Kidney (tissue), 14 donors: Measurements from ENCODE around the gene ARID3B. TPM values are rescaled to one million over a fixed set of nuclear protein-coding genes. Genes with fewer than 3 reads are reported as not detected.
A peak's percentile ranks its signal among the peaks of the same experiment; 100 is the strongest.
"Not testable (repeated sequence)": the region's sequence is repeated elsewhere in the genome, so short reads cannot be mapped to it uniquely, and the experiment has no call there.

Experiments
- DNase-seq, 5 donors: peaks; one replicate each; pipeline ENCODE4 v3.0.0-alpha.2; 2013 to 2020
- FAIRE-seq: peaks from 2 replicates; lab custom pipeline; 2012; peaks lifted over from hg19 to GRCh38; lab: Jason Lieb, UNC
- H3K27ac ChIP-seq, 2 donors: one replicate each; pipeline ENCODE4 v1.7.0; 2013; ENCODE audit warnings: low read depth in 2 of 2, low read length in 2 of 2, inconsistent platforms in 1 of 2
- H3K27me3 ChIP-seq: one replicate; pipeline ENCODE4 v1.7.1; 2013; ENCODE audit warnings: low read length, inconsistent platforms; ENCODE audit not compliant: control insufficient read depth, insufficient read depth
- H3K36me3 ChIP-seq, 3 donors: one replicate each; pipeline versions ENCODE4 v1.7.0 to v1.7.1; 2013; ENCODE audit warnings: low read length in 3 of 3, control low read depth in 1 of 3, inconsistent platforms in 1 of 3; ENCODE audit not compliant: insufficient read depth in 3 of 3, control insufficient read depth in 2 of 3
- H3K4me1 ChIP-seq, 3 donors: one replicate each; pipeline versions ENCODE4 v1.7.0 to v1.7.1; 2013; ENCODE audit warnings: low read length in 3 of 3, inconsistent platforms in 1 of 3, low read depth in 1 of 3; ENCODE audit not compliant: control insufficient read depth in 2 of 3, insufficient read depth in 2 of 3
- H3K4me3 ChIP-seq, 3 donors: one replicate each; pipeline versions ENCODE4 v1.7.0 to v1.8.1; 2013; ENCODE audit warnings: low read length in 3 of 3, control low read depth in 1 of 3, inconsistent platforms in 1 of 3
- H3K9ac ChIP-seq, 3 donors: one replicate each; pipeline versions ENCODE4 v1.7.0 to v1.7.1; 2013; ENCODE audit warnings: low read length in 3 of 3, control low read depth in 1 of 3, inconsistent platforms in 1 of 3
- H3K9me3 ChIP-seq, 3 donors: one replicate each; pipeline versions ENCODE4 v1.7.0 to v1.7.1; 2013; ENCODE audit warnings: low read length in 3 of 3, control low read depth in 1 of 3, inconsistent platforms in 1 of 3; ENCODE audit not compliant: control insufficient read depth in 2 of 3, insufficient read depth in 1 of 3
- CTCF ChIP-seq: IDR thresholded peaks from 3 replicates; pipeline ENCODE4 v1.5.1; 2012; ENCODE audit warnings: mild to moderate bottlenecking, moderate library complexity, borderline replicate concordance; ENCODE audit not compliant: insufficient read depth; ENCODE audit errors: extremely low read depth
- intact Hi-C: fragments of 100-400 bp; cut with DNase I; formaldehyde crosslinking; loops from one replicate; pipeline ENCODE4 v1.11.1; 2022
- polyA plus RNA-seq: library from polyadenylated mRNA; stranded (reverse); fragments of 350-450 nt; fragmentation: Illumina TruSeq; extraction: RNeasy Lipid Tissue Mini Kit (QIAGEN cat#74804); gene quantifications from one replicate; pipeline ENCODE4 v1.2.3, GENCODE V29; 2014; ENCODE audit warnings: low read depth, low replicate concordance; ENCODE audit not compliant: insufficient read depth
- total RNA-seq: library from RNA; stranded (reverse); fragmentation: NEBNext Ultra II Directional; extraction: Animal tissue kit (Norgen Biotek cat#: 25700); gene quantifications from one replicate; pipeline ENCODE4 v1.2.1, GENCODE V29; 2021
- donor health status: control.
- donor health status: control.
- donor health status: control.
- donor health status: control.
- donor health status: control.
- donor health status: DM: yes; HTN: yes; CAD: no.
- donor health status: Normal renal cell carcinoma (clear cell type).

Gene ARID3B
- total and polyA plus RNA-seq, 2 donors from 2014 or later: 2.3 to 6.2 TPM

- H3K27ac ChIP-seq: no peak overlapping the region
- no peaks in the 10 kb centered on the region for H3K27me3 ChIP-seq
- H3K36me3 ChIP-seq: no peaks in the 10 kb centered on the region
- peaks cover 2 to 12% (median 4%) of the 10 kb centered on the region in 3 donors for H3K4me1 ChIP-seq
- FAIRE-seq (no peak), DNase-seq (no peak)
- no peak overlapping the region for H3K4me3 ChIP-seq
- H3K9me3 ChIP-seq: no peaks in the 10 kb centered on the region
- no peak overlapping the region for H3K9ac ChIP-seq
- intact Hi-C loops: no loop called here
- TF ChIP-seq CTCF: no peak
Measured at GRCh38 chr15:74537736-74538135, 3.3 kb upstream of the ARID3B start.

- H3K27ac ChIP-seq, FAIRE-seq, intact Hi-C loops: not testable (repeated sequence)
Measured at GRCh38 chr15:74539521-74539920, 1.5 kb upstream of the ARID3B start.

GRCh38 chr15:74540161-74540760, 759 bp upstream of the ARID3B start:
- intact Hi-C loops: no loop called here
- no peak for FAIRE-seq

More at GRCh38 chr15:74539521-74539920, 1.5 kb upstream of the ARID3B start:
- DNase-seq, H3K27me3 ChIP-seq, H3K9me3 ChIP-seq, H3K36me3 ChIP-seq, H3K9ac ChIP-seq: not testable (repeated sequence)
- Histone ChIP-seq H3K4me3 (peak overlapping the region in 1 of 3 donors; percentile 86), H3K4me1 (peaks cover 4 to 16% (median 5%) of the 10 kb centered on the region in 3 donors)

More at GRCh38 chr15:74540161-74540760, 759 bp upstream of the ARID3B start:
- H3K4me1 ChIP-seq: peaks cover 4 to 16% (median 7%) of the 10 kb centered on the region in 3 donors
- H3K27ac ChIP-seq: peak overlapping the region in 1 of 2 donors; percentile 61
- H3K27me3 ChIP-seq: no peaks in the 10 kb centered on the region
- peak in 4 of 5 donors; percentile 39 to 65 (median 58) for DNase-seq
- peak overlapping the region; percentile 77 to 99 (median 90) for H3K9ac ChIP-seq
- TF ChIP-seq CTCF: no peak
- no peaks in the 10 kb centered on the region for H3K9me3 ChIP-seq
- peaks cover 0 to 2% (median 0%) of the 10 kb centered on the region in 3 donors for H3K36me3 ChIP-seq
- peak overlapping the region; percentile 86 to 99 (median 98) for H3K4me3 ChIP-seq
